NCI-H1048 (cell line): ENCODE data around the gene EIF2AK2.

ENCODE experiments used
- DNase-seq: peaks from one replicate; lab custom pipeline; 2025; lab: John Stamatoyannopoulos, UW

Gene EIF2AK2

GRCh38 chr2:37100054-37100453 is 56.7 kb downstream of the EIF2AK2 start:
- DNase-seq = no peak

GRCh38 chr2:37098416-37099118 is 58.2 kb downstream of the EIF2AK2 start:
- DNase-seq = no peak

GRCh38 chr2:37096568-37096967 is 60.2 kb downstream of the EIF2AK2 start:
- no peak for DNase-seq

- DNase-seq = no peak
Measured at GRCh38 chr2:37091873-37092272, 64.9 kb downstream of the EIF2AK2 start.

GRCh38 chr2:37090019-37090477 is 66.7 kb downstream of the EIF2AK2 start:
- DNase-seq = no peak

- DNase-seq = no peak
Measured at GRCh38 chr2:37085731-37086147, 71.0 kb downstream of the EIF2AK2 start.

GRCh38 chr2:37084797-37085196 is 72.0 kb downstream of the EIF2AK2 start:
- DNase-seq = no peak

GRCh38 chr2:37083873-37084794 is 72.6 kb downstream of the EIF2AK2 start, which contains the start of the genes GPATCH11 and HEATR5B:
TSS of gene GPATCH11 (plus strand) at chr2:37084518. CDS start at chr2:37088382, 3,864 bp downstream.
TSS of gene HEATR5B (minus strand) at chr2:37084372. CDS start at chr2:37083414, 958 bp downstream.
- DNase-seq = peak; percentile 92

GRCh38 chr2:37080689-37081088 is 76.1 kb downstream of the EIF2AK2 start:
- DNase-seq = no peak

GRCh38 chr2:37080266-37080665 is 76.5 kb downstream of the EIF2AK2 start:
- no peak for DNase-seq

GRCh38 chr2:37070931-37071330 is 85.8 kb downstream of the EIF2AK2 start:
- no peak for DNase-seq

- DNase-seq = no peak
Measured at GRCh38 chr2:37068686-37069085, 88.1 kb downstream of the EIF2AK2 start.

- no peak for DNase-seq
Measured at GRCh38 chr2:37061776-37062175, 95.0 kb downstream of the EIF2AK2 start.

GRCh38 chr2:37061013-37061711 is 95.6 kb downstream of the EIF2AK2 start:
- no peak for DNase-seq

- DNase-seq = no peak
Measured at GRCh38 chr2:37060446-37060845, 96.3 kb downstream of the EIF2AK2 start.

GRCh38 chr2:37059841-37060240 is 96.9 kb downstream of the EIF2AK2 start:
- DNase-seq = no peak

- DNase-seq = no peak
Measured at GRCh38 chr2:37052600-37053332, 104.0 kb downstream of the EIF2AK2 start.
